ENCODE data around the gene C17orf58.

C17orf58 gene

GRCh38 chr17:67998466-67998865 is 2.2 kb upstream of the C17orf58 start:
- H3K27ac ChIP-seq = no peak overlapping the region
- H3K4me3 ChIP-seq = no peak overlapping the region
- TF ChIP-seq, protein P1, sequence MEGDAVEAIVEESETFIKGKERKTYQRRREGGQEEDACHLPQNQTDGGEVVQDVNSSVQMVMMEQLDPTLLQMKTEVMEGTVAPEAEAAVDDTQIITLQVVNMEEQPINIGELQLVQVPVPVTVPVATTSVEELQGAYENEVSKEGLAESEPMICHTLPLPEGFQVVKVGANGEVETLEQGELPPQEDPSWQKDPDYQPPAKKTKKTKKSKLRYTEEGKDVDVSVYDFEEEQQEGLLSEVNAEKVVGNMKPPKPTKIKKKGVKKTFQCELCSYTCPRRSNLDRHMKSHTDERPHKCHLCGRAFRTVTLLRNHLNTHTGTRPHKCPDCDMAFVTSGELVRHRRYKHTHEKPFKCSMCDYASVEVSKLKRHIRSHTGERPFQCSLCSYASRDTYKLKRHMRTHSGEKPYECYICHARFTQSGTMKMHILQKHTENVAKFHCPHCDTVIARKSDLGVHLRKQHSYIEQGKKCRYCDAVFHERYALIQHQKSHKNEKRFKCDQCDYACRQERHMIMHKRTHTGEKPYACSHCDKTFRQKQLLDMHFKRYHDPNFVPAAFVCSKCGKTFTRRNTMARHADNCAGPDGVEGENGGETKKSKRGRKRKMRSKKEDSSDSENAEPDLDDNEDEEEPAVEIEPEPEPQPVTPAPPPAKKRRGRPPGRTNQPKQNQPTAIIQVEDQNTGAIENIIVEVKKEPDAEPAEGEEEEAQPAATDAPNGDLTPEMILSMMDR (IDR thresholded peaks at IDR 0.05) = no peak
- no peak for DNase-seq (ENCODE audit: low spot score)

- Histone ChIP-seq H3K27ac (peak overlapping the region; percentile 3 to 70), H3K4me3 (peak overlapping the region; percentile 81)
- TF ChIP-seq, protein P1 (IDR thresholded peaks at IDR 0.05) = no peak
- DNase-seq (ENCODE audit: low spot score) = no peak
Observed at GRCh38 chr17:67995570-67996263, 552 bp downstream of the C17orf58 start.

GRCh38 chr17:67994817-67995569 is 1.3 kb downstream of the C17orf58 start:
- Histone ChIP-seq H3K4me3 (peak overlapping the region; percentile 81), H3K27ac (peak overlapping the region in 1 of 2 donors; percentile 70)
- DNase-seq (ENCODE audit: low spot score) = no peak
- TF ChIP-seq, protein P1 (IDR thresholded peaks at IDR 0.05) = no peak

GRCh38 chr17:67993998-67994361 is 2.3 kb downstream of the C17orf58 start:
- Histone ChIP-seq H3K27ac (peak overlapping the region; percentile 92 to 99), H3K4me3 (peak overlapping the region; percentile 75)
- TF ChIP-seq, protein P1 (IDR thresholded peaks at IDR 0.05) = no peak
- DNase-seq (ENCODE audit: low spot score) = no peak

- TF ChIP-seq, protein P1 (IDR thresholded peaks at IDR 0.05) = no peak
- peak; percentile 84 for DNase-seq (ENCODE audit: low spot score)
- H3K4me3 ChIP-seq = peak overlapping the region; percentile 75
- H3K27ac ChIP-seq = peak overlapping the region; percentile 92 to 99
Observed at GRCh38 chr17:67993153-67993997, 2.9 kb downstream of the C17orf58 start.

- DNase-seq (ENCODE audit: low spot score) = no peak
- TF ChIP-seq, protein P1 (IDR thresholded peaks at IDR 0.05) = no peak
- Histone ChIP-seq H3K4me3 (peak overlapping the region; percentile 75), H3K27ac (peak overlapping the region; percentile 87 to 99)
Observed at GRCh38 chr17:67992548-67993152, 3.6 kb downstream of the C17orf58 start.

All from coronary artery (tissue), 2 donors.